Measurements from ENCODE around the gene MAD2L2. TPM values are rescaled to one million over a fixed set of nuclear protein-coding genes. Genes with fewer than 3 reads are reported as not detected.

The MAD2L2 gene
- total RNA-seq, 1 experiment from 2014 or later = 283 TPM

GRCh38 chr1:11691302-11691914 is 10.5 kb upstream of the MAD2L2 start, which contains the start of gene DRAXIN (continued):
- TF ChIP-seq NR3C1 (CRISPR knock-in tag; conservative IDR thresholded peaks at IDR 0.05; ENCODE audit: low read depth) (no peak), ATF3 (CRISPR knock-in tag; conservative IDR thresholded peaks at IDR 0.05) (no peak), ZNF423 (CRISPR knock-in tag; IDR thresholded peaks at IDR 0.05) (no peak), ZNF671 (CRISPR knock-in tag; IDR thresholded peaks at IDR 0.05) (no peak), ZNF416 (CRISPR knock-in tag; IDR thresholded peaks at IDR 0.05) (no peak), PRRX2 (CRISPR knock-in tag; IDR thresholded peaks at IDR 0.05) (0 out of 2 replicates have a peak, but pooled peaks have one; percentile 41), HMGA2 (CRISPR knock-in tag; IDR thresholded peaks at IDR 0.05) (no peak), TP53 (CRISPR knock-in tag; IDR thresholded peaks at IDR 0.05) (no peak)

GRCh38 chr1:11690397-11691301 is 9.7 kb upstream of the MAD2L2 start:
- ChIA-PET CTCF (interaction anchor here (0.6 to 2.9 kb wide), 15 partner anchors 9 to 219 kb away, joined by 3 to 21 read pairs (median 5); partner anchors contain the start of genes FBXO6 and MAD2L2), POLR2A (interaction anchor here (0.6 to 4.4 kb wide), 6 partner anchors 8 to 94 kb away, joined by 3 to 52 read pairs (median 6); partner anchors contain the start of genes FBXO6 and MAD2L2)
- TF ChIP-seq MAX (CRISPR knock-in tag; IDR thresholded peaks at IDR 0.05) = 0 out of 2 replicates have a peak, but pooled peaks have one; percentile 2
- 0 out of 2 replicates have a peak, but pooled peaks have one; percentile 13 for TF ChIP-seq GTF2I (CRISPR knock-in tag; conservative IDR thresholded peaks at IDR 0.05)
- no peak for TF ChIP-seq NR3C1 (CRISPR knock-in tag; conservative IDR thresholded peaks at IDR 0.05; ENCODE audit: low read depth)
- TF ChIP-seq SP1 (CRISPR knock-in tag; conservative IDR thresholded peaks at IDR 0.05) = peak; percentile 12; the same call in 1 of the 2 replicates
- no peak for TF ChIP-seq ZNF671 (CRISPR knock-in tag; IDR thresholded peaks at IDR 0.05)
- TF ChIP-seq, protein P1, sequence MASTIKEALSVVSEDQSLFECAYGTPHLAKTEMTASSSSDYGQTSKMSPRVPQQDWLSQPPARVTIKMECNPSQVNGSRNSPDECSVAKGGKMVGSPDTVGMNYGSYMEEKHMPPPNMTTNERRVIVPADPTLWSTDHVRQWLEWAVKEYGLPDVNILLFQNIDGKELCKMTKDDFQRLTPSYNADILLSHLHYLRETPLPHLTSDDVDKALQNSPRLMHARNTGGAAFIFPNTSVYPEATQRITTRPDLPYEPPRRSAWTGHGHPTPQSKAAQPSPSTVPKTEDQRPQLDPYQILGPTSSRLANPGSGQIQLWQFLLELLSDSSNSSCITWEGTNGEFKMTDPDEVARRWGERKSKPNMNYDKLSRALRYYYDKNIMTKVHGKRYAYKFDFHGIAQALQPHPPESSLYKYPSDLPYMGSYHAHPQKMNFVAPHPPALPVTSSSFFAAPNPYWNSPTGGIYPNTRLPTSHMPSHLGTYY (CRISPR knock-in tag; IDR thresholded peaks at IDR 0.05) = no peak
- no peak for TF ChIP-seq CREB1 (CRISPR knock-in tag; IDR thresholded peaks at IDR 0.05)
- TF ChIP-seq, protein P2, sequence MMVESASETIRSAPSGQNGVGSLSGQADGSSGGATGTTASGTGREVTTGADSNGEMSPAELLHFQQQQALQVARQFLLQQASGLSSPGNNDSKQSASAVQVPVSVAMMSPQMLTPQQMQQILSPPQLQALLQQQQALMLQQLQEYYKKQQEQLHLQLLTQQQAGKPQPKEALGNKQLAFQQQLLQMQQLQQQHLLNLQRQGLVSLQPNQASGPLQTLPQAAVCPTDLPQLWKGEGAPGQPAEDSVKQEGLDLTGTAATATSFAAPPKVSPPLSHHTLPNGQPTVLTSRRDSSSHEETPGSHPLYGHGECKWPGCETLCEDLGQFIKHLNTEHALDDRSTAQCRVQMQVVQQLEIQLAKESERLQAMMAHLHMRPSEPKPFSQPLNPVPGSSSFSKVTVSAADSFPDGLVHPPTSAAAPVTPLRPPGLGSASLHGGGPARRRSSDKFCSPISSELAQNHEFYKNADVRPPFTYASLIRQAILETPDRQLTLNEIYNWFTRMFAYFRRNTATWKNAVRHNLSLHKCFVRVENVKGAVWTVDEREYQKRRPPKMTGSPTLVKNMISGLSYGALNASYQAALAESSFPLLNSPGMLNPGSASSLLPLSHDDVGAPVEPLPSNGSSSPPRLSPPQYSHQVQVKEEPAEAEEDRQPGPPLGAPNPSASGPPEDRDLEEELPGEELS (CRISPR knock-in tag; IDR thresholded peaks at IDR 0.05) = 0 out of 2 replicates have a peak, but pooled peaks have one; percentile 38
- TF ChIP-seq ZNF281 (CRISPR knock-in tag; IDR thresholded peaks at IDR 0.05) = no peak
- TF ChIP-seq NFE2L1 (CRISPR knock-in tag; IDR thresholded peaks at IDR 0.05) = no peak
- peaks cover 61% of the 10 kb centered on the region for H3K4me1 Mint-ChIP-seq
- peak overlapping the region; percentile 94 for H3K27ac Mint-ChIP-seq
- H3K9me3 Mint-ChIP-seq = no peaks in the 10 kb centered on the region
- ATAC-seq (0 out of 2 replicates have a peak, but pooled peaks have one; percentile 1), DNase-seq (ENCODE audit: low spot score) (peak; percentile 64)
- H3K27me3 Mint-ChIP-seq (ENCODE audit: low read depth) = no peaks in the 10 kb centered on the region
- H3K4me3 Mint-ChIP-seq = peak overlapping the region; percentile 85
- peaks cover 15% of the 10 kb centered on the region for H3K36me3 Mint-ChIP-seq
